MM.1S (cell line): ENCODE data around the gene COL3A1.

Experiments
- DNase-seq: peaks from one replicate; pipeline ENCODE4 v3.0.0-alpha.2; 2015
- H2AFZ ChIP-seq: fragments of 300-600 bp; sonication (generic); 2 replicates; pipeline ENCODE4 v1.6.0; 2016; ENCODE audit warnings: antibody characterized with exemption, low read length
- H3F3A ChIP-seq: fragments of 300-600 bp; sonication (generic); 2 replicates; pipeline ENCODE4 v1.6.1; 2016; ENCODE audit warnings: mild to moderate bottlenecking, antibody characterized with exemption, low read length, moderate library complexity, mixed read lengths; ENCODE audit not compliant: insufficient read depth
- H3K27ac ChIP-seq: fragments of 300-600 bp; sonication (generic); 2 replicates; pipeline ENCODE4 v1.5.1; 2016; ENCODE audit warnings: mild to moderate bottlenecking, low read length
- H3K27me3 ChIP-seq: fragments of 300-600 bp; sonication (generic); replicated peaks from 2 replicates; pipeline ENCODE4 v1.6.0; 2016; ENCODE audit warnings: low read length; ENCODE audit not compliant: insufficient read depth
- H3K36me3 ChIP-seq: fragments of 300-600 bp; sonication (generic); replicated peaks from 2 replicates; pipeline ENCODE4 v1.6.1; 2016; ENCODE audit warnings: mild to moderate bottlenecking, low read length, mixed read lengths; ENCODE audit not compliant: insufficient read depth
- H3K4me1 ChIP-seq: fragments of 300-600 bp; sonication (generic); 2 replicates; pipeline ENCODE4 v1.6.1; 2016; ENCODE audit warnings: low read length, mixed read lengths
- H3K4me2 ChIP-seq: fragments of 300-600 bp; sonication (generic); 2 replicates; pipeline ENCODE4 v1.6.0; 2016; ENCODE audit warnings: low read depth, low read length
- H3K4me3 ChIP-seq: fragments of 300-600 bp; sonication (generic); 2 replicates; pipeline ENCODE4 v1.5.1; 2016; ENCODE audit warnings: low read length, mixed read lengths
- H3K79me2 ChIP-seq: fragments of 300-600 bp; sonication (generic); 2 replicates; pipeline ENCODE4 v1.6.1; 2016; ENCODE audit warnings: mixed run types, low read length, mixed read lengths
- H3K9ac ChIP-seq: fragments of 300-600 bp; sonication (generic); 2 replicates; pipeline ENCODE4 v1.6.1; 2016; ENCODE audit warnings: low read length, mixed read lengths
- H3K9me2 ChIP-seq: fragments of 300-600 bp; sonication (generic); replicated peaks from 2 replicates; pipeline ENCODE4 v1.6.1; 2016; ENCODE audit warnings: mild to moderate bottlenecking, low read length, mixed read lengths; ENCODE audit not compliant: insufficient read depth
- H3K9me3 ChIP-seq: fragments of 300-600 bp; sonication (generic); replicated peaks from 2 replicates; pipeline ENCODE4 v1.6.1; 2016; ENCODE audit warnings: mild to moderate bottlenecking, low read length, mixed read lengths; ENCODE audit not compliant: insufficient read depth
- H4K20me1 ChIP-seq: fragments of 300-600 bp; sonication (generic); 2 replicates; pipeline ENCODE4 v1.6.1; 2016; ENCODE audit warnings: mild to moderate bottlenecking, low read length, moderate library complexity, mixed read lengths; ENCODE audit not compliant: insufficient read depth
- EZH2 ChIP-seq: fragments of 300-600 bp; sonication (generic); optimal IDR thresholded peaks from 2 replicates; pipeline ENCODE3; 2017; ENCODE audit warnings: low read depth, mild to moderate bottlenecking, antibody characterized with exemption, low read length, mixed read lengths
- EZH2phosphoT487 ChIP-seq: fragments of 300-600 bp; sonication (generic); IDR thresholded peaks from 2 replicates; pipeline ENCODE4 v1.6.1; 2018; ENCODE audit warnings: antibody characterized with exemption, low read length
- TF ChIP-seq, protein P1 (sequence below): fragments of 300-600 bp; sonication (generic); IDR thresholded peaks from 2 replicates; pipeline ENCODE4 v1.5.1; 2016; ENCODE audit warnings: antibody characterized with exemption, low read length, mixed read lengths

Gene COL3A1

DNA sequence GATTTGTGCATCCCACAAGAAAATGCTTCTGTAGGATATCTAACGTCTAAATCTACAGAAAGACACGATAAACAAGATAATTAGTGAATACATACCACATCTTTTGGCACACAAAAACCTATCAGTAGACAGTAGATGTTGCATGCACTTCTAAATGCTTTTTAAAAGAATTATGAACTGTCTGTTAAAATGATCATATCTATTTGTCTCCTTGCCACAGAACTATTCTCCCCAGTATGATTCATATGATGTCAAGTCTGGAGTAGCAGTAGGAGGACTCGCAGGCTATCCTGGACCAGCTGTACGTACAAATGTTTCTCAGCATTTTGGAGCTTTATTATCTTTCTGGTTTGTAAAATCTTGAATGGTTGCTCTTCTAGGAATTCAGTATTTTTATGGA, 12.7 kb downstream of the COL3A1 start:
- no peak for DNase-seq
- TF ChIP-seq EZH2 (no peak), EZH2phosphoT487 (no peak)
- TF ChIP-seq, protein P1, sequence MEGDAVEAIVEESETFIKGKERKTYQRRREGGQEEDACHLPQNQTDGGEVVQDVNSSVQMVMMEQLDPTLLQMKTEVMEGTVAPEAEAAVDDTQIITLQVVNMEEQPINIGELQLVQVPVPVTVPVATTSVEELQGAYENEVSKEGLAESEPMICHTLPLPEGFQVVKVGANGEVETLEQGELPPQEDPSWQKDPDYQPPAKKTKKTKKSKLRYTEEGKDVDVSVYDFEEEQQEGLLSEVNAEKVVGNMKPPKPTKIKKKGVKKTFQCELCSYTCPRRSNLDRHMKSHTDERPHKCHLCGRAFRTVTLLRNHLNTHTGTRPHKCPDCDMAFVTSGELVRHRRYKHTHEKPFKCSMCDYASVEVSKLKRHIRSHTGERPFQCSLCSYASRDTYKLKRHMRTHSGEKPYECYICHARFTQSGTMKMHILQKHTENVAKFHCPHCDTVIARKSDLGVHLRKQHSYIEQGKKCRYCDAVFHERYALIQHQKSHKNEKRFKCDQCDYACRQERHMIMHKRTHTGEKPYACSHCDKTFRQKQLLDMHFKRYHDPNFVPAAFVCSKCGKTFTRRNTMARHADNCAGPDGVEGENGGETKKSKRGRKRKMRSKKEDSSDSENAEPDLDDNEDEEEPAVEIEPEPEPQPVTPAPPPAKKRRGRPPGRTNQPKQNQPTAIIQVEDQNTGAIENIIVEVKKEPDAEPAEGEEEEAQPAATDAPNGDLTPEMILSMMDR = no peak
- Histone ChIP-seq H3F3A (no peaks in the 10 kb centered on the region), H3K79me2 (no peaks in the 10 kb centered on the region), H3K4me1 (no peaks in the 10 kb centered on the region), H3K9me3 (no peaks in the 10 kb centered on the region), H3K27ac (no peak overlapping the region), H3K9ac (no peak overlapping the region), H3K4me3 (no peak overlapping the region), H4K20me1 (no peaks in the 10 kb centered on the region), H3K27me3 (no peaks in the 10 kb centered on the region), H2AFZ (no peak overlapping the region), H3K4me2 (no peak overlapping the region), H3K36me3 (no peaks in the 10 kb centered on the region), H3K9me2 (no peaks in the 10 kb centered on the region)

- no peaks in the 10 kb centered on the region for H3K4me1 ChIP-seq
- no peak for DNase-seq
- H3K9me3 ChIP-seq = no peaks in the 10 kb centered on the region
- no peaks in the 10 kb centered on the region for H4K20me1 ChIP-seq
- no peak overlapping the region for H3K4me2 ChIP-seq
- no peaks in the 10 kb centered on the region for H3K79me2 ChIP-seq
- no peak overlapping the region for H3K4me3 ChIP-seq
- no peak overlapping the region for H3K27ac ChIP-seq
- H2AFZ ChIP-seq = no peak overlapping the region
- no peak overlapping the region for H3K9ac ChIP-seq
- H3K27me3 ChIP-seq = no peaks in the 10 kb centered on the region
- no peaks in the 10 kb centered on the region for H3K9me2 ChIP-seq
- TF ChIP-seq EZH2phosphoT487 (no peak), EZH2 (no peak)
- TF ChIP-seq, protein P1 = no peak
- no peaks in the 10 kb centered on the region for H3F3A ChIP-seq
- no peaks in the 10 kb centered on the region for H3K36me3 ChIP-seq
Measured at GRCh38 chr2:188993247-188993646, 19.1 kb downstream of the COL3A1 start.

DNA sequence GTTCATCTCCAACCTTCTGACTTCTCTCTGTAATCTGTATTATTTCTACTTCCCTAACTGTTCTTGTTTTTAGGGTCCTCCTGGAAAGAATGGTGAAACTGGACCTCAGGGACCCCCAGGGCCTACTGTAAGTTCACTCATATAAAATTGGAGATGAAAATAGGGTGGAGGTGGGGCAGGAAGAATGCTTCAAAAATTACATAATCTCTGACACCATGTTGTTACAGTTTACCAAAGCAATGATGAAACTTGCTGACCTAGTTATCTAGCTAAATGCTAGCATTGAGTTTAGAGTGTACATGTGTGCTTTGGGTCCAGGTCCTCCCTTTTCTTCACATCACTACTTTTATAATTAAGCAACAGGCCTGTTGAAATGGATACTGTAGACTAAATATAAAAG, 23.1 kb downstream of the COL3A1 start:
- TF ChIP-seq, protein P1 = no peak
- TF ChIP-seq EZH2phosphoT487 (no peak), EZH2 (no peak)

More for the DNA sequence above, 23.1 kb downstream of the COL3A1 start:
- no peaks in the 10 kb centered on the region for H3K36me3 ChIP-seq
- no peaks in the 10 kb centered on the region for H4K20me1 ChIP-seq
- H3K27me3 ChIP-seq = no peaks in the 10 kb centered on the region
- no peak overlapping the region for H3K4me3 ChIP-seq
- H3K79me2 ChIP-seq = no peaks in the 10 kb centered on the region
- H3K4me1 ChIP-seq = no peaks in the 10 kb centered on the region
- H2AFZ ChIP-seq = no peak overlapping the region
- no peak overlapping the region for H3K9ac ChIP-seq
- H3K4me2 ChIP-seq = no peak overlapping the region
- no peaks in the 10 kb centered on the region for H3F3A ChIP-seq
- no peaks in the 10 kb centered on the region for H3K9me2 ChIP-seq
- no peak for DNase-seq
- H3K9me3 ChIP-seq = no peaks in the 10 kb centered on the region
- H3K27ac ChIP-seq = no peak overlapping the region
